NCI-H510A treated with DMSO at 0.1 percent for 48 hours (cell line): ENCODE results near the gene SLC30A3.

Source experiments
- DNase-seq: peaks from one replicate; lab custom pipeline; 2025; lab: John Stamatoyannopoulos, UW

SLC30A3 gene

GRCh38 chr2:27233341-27233740 lies 29.5 kb downstream of the SLC30A3 start:
- no peak for DNase-seq

GRCh38 chr2:27231921-27232320 lies 30.9 kb downstream of the SLC30A3 start:
- DNase-seq: no peak

- no peak for DNase-seq
Measured at GRCh38 chr2:27227501-27227900, 35.3 kb downstream of the SLC30A3 start.

- no peak for DNase-seq
Measured at GRCh38 chr2:27225526-27225925, 37.3 kb downstream of the SLC30A3 start.

- no peak for DNase-seq
Measured at GRCh38 chr2:27223416-27223815, 39.4 kb downstream of the SLC30A3 start.

- no peak for DNase-seq
Measured at GRCh38 chr2:27222407-27222806, 40.4 kb downstream of the SLC30A3 start.

GRCh38 chr2:27221166-27221565 lies 41.7 kb downstream of the SLC30A3 start:
- no peak for DNase-seq

GRCh38 chr2:27220091-27220490 lies 42.8 kb downstream of the SLC30A3 start:
- DNase-seq: no peak

- DNase-seq: no peak
Measured at GRCh38 chr2:27219091-27219490, 43.8 kb downstream of the SLC30A3 start.

- DNase-seq: no peak
Measured at GRCh38 chr2:27218614-27219013, 44.2 kb downstream of the SLC30A3 start.

GRCh38 chr2:27217173-27218121 lies 45.4 kb downstream of the SLC30A3 start, which contains the start of gene CAD:
CAD (plus strand) TSS chr2:27217369; CDS start chr2:27217552, 183 bp downstream.
- DNase-seq: peak; percentile 75

- no peak for DNase-seq
Measured at GRCh38 chr2:27216416-27217137, 46.3 kb downstream of the SLC30A3 start.

- no peak for DNase-seq
Measured at GRCh38 chr2:27214941-27215340, 47.9 kb downstream of the SLC30A3 start.

- DNase-seq: peak; percentile 32
Measured at GRCh38 chr2:27212626-27213471, 50.0 kb downstream of the SLC30A3 start.

GRCh38 chr2:27211943-27212625 lies 50.8 kb downstream of the SLC30A3 start, which contains the start of the genes ATRAID and SLC5A6:
ATRAID (plus strand) TSS chr2:27212041; CDS start chr2:27212369, 328 bp downstream.
SLC5A6 (minus strand) TSS chr2:27212268; CDS start chr2:27207650, 4,618 bp downstream.
- DNase-seq: peak; percentile 88

GRCh38 chr2:27211241-27211942 lies 51.5 kb downstream of the SLC30A3 start:
- peak; percentile 72 for DNase-seq

- no peak for DNase-seq
Measured at GRCh38 chr2:27209621-27210401, 53.0 kb downstream of the SLC30A3 start.

- no peak for DNase-seq
Measured at GRCh38 chr2:27208486-27209050, 54.3 kb downstream of the SLC30A3 start.

- no peak for DNase-seq
Measured at GRCh38 chr2:27206346-27206745, 56.5 kb downstream of the SLC30A3 start.
